ENCODE data around the gene MFAP2. TPM values are rescaled to one million over a fixed set of nuclear protein-coding genes. Genes with fewer than 3 reads are reported as not detected.

MFAP2 gene
- total RNA-seq, 4 donors from 2014 or later, result 9.0 to 28.6 (median 15.0) TPM

DNA sequence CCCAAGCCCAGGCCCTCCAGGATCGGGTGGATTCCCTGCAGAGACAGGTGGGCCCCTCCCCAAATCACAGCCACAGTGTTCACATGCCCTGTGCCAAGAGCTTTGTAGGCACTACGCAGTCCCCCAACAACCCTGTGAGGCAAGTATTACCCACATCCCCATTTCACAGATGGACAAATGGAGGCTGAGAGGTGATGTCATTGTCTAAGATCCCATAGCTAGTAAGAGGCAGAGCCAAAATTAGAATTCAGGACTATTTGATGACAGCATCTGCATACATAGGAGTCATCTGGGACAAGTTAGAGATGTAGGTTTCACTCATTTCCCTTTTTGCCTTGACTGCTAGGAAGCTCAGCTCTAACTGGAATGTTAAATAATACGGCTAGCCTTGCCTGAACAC is 12.0 kb downstream of the MFAP2 start:
- TF ChIP-seq CTCF (IDR thresholded peaks at IDR 0.05; ENCODE audit: low read depth), result no peak

DNA sequence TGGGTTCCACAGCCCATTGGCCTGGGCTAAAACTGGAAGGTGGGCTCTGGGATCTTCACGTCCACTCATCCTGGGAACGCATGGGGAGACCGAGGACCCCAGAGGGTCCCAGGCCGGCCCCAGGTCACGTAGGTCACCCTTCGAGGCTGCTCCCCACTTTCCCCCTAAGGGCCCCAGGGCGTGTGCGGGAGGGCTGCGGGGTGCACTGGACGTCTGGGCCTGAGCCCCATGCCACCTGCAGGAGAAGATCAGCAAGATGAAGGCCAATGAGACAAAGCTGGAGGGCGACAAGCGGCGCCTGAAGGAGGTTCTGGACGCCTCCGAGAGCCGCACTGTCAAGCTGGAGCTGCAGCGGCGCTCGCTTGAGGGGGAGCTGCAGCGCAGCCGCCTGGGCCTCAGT is 12.5 kb downstream of the MFAP2 start:
- TF ChIP-seq CTCF (IDR thresholded peaks at IDR 0.05; ENCODE audit: low read depth), result no peak

DNA sequence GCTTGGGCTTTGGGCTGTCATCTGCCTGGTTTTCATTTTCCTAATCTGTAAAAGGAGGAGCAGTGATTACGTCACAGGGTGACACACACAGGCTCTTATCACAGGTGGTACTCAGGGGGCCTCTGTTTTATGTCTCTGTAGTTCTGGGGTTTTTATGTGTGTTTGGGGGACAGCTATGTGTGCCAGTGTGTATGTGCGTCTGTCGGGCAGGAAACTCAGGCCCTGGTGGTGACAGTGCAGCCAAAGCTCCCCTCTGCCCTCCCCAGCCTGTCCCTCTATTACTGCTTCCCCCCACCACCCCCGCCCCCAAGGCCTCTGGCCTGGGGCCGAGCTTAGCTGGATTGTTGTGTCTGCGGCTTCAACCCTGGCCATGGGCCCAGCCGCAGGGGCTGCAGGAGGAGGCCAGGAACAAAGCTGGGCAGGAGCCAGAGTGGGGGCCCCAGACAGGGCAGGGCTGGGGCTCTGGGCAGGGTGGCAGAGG is 13.3 kb downstream of the MFAP2 start:
- no peak for TF ChIP-seq CTCF (IDR thresholded peaks at IDR 0.05; ENCODE audit: low read depth)

GRCh38 chr1:16966282-16966681 is 14.1 kb downstream of the MFAP2 start:
- TF ChIP-seq CTCF (IDR thresholded peaks at IDR 0.05; ENCODE audit: low read depth), result no peak

DNA sequence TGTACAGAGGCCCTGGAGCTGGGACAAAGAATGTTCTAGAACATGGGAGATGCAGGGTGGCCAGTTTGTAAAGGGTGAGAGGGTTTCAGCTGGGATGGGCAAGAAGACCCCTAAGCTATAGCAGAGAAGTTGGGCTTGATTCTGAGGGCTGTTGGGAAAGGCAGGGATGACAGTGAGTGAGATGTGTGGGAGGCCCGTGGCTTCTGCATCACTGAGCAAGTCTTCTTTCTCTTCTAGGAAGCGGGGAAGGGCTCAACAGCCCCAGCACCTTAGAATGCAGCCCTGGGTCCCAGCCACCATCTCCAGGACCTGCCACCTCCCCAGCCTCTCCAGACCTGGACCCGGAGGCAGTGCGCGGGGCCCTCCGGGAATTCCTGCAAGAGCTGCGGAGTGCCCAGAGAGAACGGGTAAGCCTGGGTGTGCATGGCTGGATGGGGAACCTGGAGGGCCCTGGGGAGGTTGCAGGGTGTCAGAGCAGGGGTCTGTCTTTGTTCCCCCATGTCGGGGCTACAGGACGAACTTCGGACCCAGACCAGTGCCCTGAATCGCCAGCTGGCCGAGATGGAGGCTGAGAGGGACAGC is 14.8 kb downstream of the MFAP2 start:
- no peak for TF ChIP-seq CTCF (IDR thresholded peaks at IDR 0.05; ENCODE audit: low read depth)

DNA sequence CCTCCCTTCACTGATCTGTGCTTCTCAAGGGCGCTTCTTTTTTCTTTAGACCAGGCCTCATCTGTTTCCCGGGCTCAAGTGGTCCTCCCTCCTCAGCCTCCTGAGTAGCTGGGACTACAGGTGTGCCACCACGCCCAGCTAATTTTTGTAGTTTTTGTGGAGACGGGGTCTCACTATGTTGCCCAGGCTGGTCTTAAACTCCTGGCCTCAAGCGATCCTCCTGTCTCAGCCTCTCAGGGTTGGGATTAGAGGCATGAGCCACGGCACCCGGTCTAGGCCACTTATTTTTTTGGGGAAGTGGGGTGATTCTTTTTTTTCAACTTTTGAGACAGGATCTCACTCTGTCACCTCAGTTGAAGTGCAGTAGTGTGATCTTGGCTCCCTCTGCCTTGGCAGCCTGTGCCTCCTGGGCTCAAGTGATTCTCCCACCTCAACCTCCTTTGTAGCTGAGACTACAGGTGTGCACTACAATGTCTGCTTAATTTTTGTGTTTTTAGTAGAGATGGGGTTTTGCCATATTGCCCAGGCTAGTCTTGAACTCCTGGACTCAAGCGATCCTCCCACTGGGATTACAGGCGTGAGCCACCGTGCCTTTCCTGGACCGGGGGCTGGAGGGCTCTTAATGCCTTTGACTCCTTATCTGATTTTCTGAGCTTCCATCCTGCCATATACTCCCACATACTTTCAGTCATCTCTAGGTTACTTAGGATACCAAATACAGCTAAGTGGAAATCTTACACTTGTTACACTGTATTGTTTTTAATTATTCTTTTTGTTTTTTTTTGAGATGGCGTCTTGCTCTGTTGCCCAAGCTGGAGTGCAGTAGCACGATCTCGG is 18.9 kb downstream of the MFAP2 start:
- no peak for TF ChIP-seq CTCF (IDR thresholded peaks at IDR 0.05; ENCODE audit: low read depth)

DNA sequence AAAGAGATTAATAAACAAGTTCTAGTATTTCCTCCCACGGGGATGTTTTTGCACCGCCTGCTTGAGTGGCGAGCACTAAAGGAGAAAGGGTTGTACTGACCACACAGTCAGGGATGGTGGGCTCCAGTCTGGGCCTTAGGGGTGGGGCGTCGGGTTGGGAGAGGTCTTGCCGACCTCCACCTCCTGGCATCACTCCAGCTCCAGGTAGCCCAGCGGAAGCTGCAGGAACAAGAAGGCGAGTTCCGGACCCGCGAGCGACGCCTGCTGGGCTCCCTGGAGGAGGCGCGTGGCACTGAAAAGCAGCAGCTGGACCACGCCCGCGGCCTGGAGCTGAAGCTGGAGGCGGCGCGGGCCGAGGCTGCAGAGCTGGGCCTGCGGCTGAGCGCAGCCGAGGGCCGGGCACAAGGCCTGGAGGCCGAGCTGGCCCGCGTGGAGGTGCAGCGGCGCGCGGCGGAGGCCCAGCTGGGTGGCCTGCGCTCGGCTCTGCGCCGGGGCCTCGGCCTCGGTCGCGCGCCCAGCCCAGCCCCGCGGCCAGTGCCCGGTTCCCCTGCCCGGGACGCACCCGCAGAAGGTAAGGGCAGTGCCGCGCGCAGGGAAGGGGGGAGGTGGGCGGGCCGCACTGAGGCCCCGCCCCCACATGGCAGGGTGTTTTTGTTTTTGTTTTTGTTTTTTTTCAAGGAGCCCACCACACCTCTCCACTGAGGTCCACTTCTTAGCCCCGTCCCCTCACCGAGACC is 19.7 kb downstream of the MFAP2 start:
- TF ChIP-seq CTCF (IDR thresholded peaks at IDR 0.05; ENCODE audit: low read depth), result no peak
